Measurements from ENCODE around the gene COG1. TPM values are rescaled to one million over a fixed set of nuclear protein-coding genes. Genes with fewer than 3 reads are reported as not detected.

The COG1 gene
- polyA plus RNA-seq, 1 donor (not counting 4 experiments of a cell fraction or from before 2014, with no cell fraction given): 16.4 TPM

DNA sequence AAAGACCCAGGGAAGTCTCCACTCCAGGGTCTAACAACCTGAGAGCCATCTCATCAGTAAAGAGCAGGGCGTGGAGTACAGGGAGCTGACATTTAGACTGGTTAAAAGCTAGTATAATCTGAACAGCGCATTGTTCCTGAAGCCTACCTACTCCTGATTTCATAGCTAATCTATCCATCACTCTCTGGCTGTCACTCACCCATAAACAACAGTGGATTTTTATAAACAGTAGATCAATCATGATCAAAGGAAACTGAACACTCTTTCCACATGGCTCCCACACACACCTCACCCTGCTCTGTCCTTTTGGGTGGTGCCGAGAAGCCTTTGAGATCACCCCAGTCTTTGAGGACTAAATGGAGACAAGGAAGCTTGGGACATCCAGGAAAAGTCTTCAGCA lies 13.0 kb upstream of the COG1 start:
- Histone ChIP-seq H2AFZ (ENCODE audit: control insufficient read depth, low read length) (no peak overlapping the region), H4K20me1 (ENCODE audit: control insufficient read depth, extremely low read depth, insufficient read depth, low read length) (peaks cover 3% of the 10 kb centered on the region), H3K27me3 (ENCODE audit: control insufficient read depth, extremely low read depth, insufficient read depth, low read length) (no peaks in the 10 kb centered on the region), H3K79me2 (ENCODE audit: control insufficient read depth, insufficient read depth, low read length) (no peaks in the 10 kb centered on the region), H3K9me3 (ENCODE audit: control insufficient read depth, low read depth, low read length) (no peaks in the 10 kb centered on the region), H3K4me1 (ENCODE audit: control insufficient read depth, extremely low read depth, insufficient read depth, low read length) (no peaks in the 10 kb centered on the region), H3K27ac (ENCODE audit: control insufficient read depth, insufficient read depth, low read length) (no peak overlapping the region), H3K4me3 (ENCODE audit: control insufficient read depth in 2 of 3, extremely low read depth in 1 of 3, insufficient read depth in 2 of 3, low read depth in 1 of 3, low read length in 3 of 3) (no peak overlapping the region), H3K9ac (ENCODE audit: control insufficient read depth, extremely low read depth, insufficient read depth, low read length) (no peak overlapping the region), H3K4me2 (ENCODE audit: control insufficient read depth, extremely low read depth, insufficient read depth, low read depth, low read length) (no peak overlapping the region), H3K36me3 (ENCODE audit: control insufficient read depth in 2 of 2, extremely low read depth in 1 of 2, insufficient read depth in 2 of 2, low read length in 2 of 2) (no peaks in the 10 kb centered on the region), H3K9me1 (ENCODE audit: control insufficient read depth, extremely low read depth, insufficient read depth, low read length) (no peaks in the 10 kb centered on the region)
- dilution Hi-C loops (cut with MboI; ENCODE audit: extremely low pct_ligation_motif_present, low sequenced_read_pairs): no loop called here
- no peak for TF ChIP-seq EZH2 (IDR thresholded peaks at IDR 0.05; ENCODE audit: low read length)
- TF ChIP-seq, protein P1, sequence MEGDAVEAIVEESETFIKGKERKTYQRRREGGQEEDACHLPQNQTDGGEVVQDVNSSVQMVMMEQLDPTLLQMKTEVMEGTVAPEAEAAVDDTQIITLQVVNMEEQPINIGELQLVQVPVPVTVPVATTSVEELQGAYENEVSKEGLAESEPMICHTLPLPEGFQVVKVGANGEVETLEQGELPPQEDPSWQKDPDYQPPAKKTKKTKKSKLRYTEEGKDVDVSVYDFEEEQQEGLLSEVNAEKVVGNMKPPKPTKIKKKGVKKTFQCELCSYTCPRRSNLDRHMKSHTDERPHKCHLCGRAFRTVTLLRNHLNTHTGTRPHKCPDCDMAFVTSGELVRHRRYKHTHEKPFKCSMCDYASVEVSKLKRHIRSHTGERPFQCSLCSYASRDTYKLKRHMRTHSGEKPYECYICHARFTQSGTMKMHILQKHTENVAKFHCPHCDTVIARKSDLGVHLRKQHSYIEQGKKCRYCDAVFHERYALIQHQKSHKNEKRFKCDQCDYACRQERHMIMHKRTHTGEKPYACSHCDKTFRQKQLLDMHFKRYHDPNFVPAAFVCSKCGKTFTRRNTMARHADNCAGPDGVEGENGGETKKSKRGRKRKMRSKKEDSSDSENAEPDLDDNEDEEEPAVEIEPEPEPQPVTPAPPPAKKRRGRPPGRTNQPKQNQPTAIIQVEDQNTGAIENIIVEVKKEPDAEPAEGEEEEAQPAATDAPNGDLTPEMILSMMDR (optimal IDR thresholded peaks at IDR 0.05 in 1 of 3, IDR thresholded peaks at IDR 0.05 in 1 of 3, conservative IDR thresholded peaks at IDR 0.05 in 1 of 3; ENCODE audit: extremely low read depth in 1 of 3, insufficient read depth in 2 of 3, low read length in 3 of 3): no peak
- DNase-seq (ENCODE audit: low read depth, low spot score) (no peak), FAIRE-seq (no peak)

DNA sequence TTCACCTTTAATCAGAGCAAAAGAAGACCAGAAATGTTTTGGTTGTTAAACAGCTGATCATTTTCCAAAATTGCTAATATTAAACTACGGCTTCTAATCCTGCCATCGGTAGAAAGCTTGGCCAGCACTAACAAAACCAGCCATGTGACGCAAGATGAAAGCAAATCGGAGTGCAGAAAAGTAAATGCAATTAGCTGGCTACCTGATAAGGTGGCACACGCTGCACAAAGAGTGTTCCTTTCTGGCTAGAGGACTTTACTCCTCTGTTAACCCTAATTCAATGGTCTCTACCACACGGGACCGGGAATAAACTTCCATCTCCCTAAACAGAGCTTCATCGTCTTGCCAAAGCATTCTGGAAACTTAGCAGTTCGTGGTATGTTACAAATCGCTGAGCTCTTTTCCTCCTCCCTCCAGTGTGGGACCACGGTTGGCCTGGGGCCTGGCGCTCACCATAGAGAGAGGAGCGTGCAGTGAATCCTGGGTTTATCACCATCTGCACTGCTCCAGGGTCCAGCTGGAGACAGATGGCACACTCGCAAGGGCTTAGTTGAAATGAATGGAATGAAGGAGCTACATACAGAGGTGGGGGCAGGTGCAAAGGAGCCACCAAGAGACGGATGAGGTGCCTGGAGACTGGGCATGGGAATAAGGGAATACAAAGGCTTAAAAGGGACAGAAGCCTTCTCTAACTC lies 10.1 kb upstream of the COG1 start:
- no peak for DNase-seq (ENCODE audit: low read depth, low spot score)
- no peak overlapping the region for H3K27ac ChIP-seq (ENCODE audit: control insufficient read depth, insufficient read depth, low read length)
- no peaks in the 10 kb centered on the region for H4K20me1 ChIP-seq (ENCODE audit: control insufficient read depth, extremely low read depth, insufficient read depth, low read length)
- no peaks in the 10 kb centered on the region for H3K36me3 ChIP-seq (ENCODE audit: control insufficient read depth in 2 of 2, extremely low read depth in 1 of 2, insufficient read depth in 2 of 2, low read length in 2 of 2)
- H3K27me3 ChIP-seq (ENCODE audit: control insufficient read depth, extremely low read depth, insufficient read depth, low read length): no peaks in the 10 kb centered on the region
- H3K9ac ChIP-seq (ENCODE audit: control insufficient read depth, extremely low read depth, insufficient read depth, low read length): no peak overlapping the region
- H3K4me3 ChIP-seq (ENCODE audit: control insufficient read depth in 2 of 3, extremely low read depth in 1 of 3, insufficient read depth in 2 of 3, low read depth in 1 of 3, low read length in 3 of 3): no peak overlapping the region
- no peak overlapping the region for H2AFZ ChIP-seq (ENCODE audit: control insufficient read depth, low read length)
- H3K79me2 ChIP-seq (ENCODE audit: control insufficient read depth, insufficient read depth, low read length): no peaks in the 10 kb centered on the region
- H3K9me3 ChIP-seq (ENCODE audit: control insufficient read depth, low read depth, low read length): no peaks in the 10 kb centered on the region
- dilution Hi-C loops (cut with MboI; ENCODE audit: extremely low pct_ligation_motif_present, low sequenced_read_pairs): no loop called here
- no peaks in the 10 kb centered on the region for H3K4me1 ChIP-seq (ENCODE audit: control insufficient read depth, extremely low read depth, insufficient read depth, low read length)
- no peak for TF ChIP-seq EZH2 (IDR thresholded peaks at IDR 0.05; ENCODE audit: low read length)
- TF ChIP-seq, protein P1 (optimal IDR thresholded peaks at IDR 0.05 in 1 of 3, IDR thresholded peaks at IDR 0.05 in 1 of 3, conservative IDR thresholded peaks at IDR 0.05 in 1 of 3; ENCODE audit: extremely low read depth in 1 of 3, insufficient read depth in 2 of 3, low read length in 3 of 3): no peak
- no peak for FAIRE-seq
- no peak overlapping the region for H3K4me2 ChIP-seq (ENCODE audit: control insufficient read depth, extremely low read depth, insufficient read depth, low read depth, low read length)
- no peaks in the 10 kb centered on the region for H3K9me1 ChIP-seq (ENCODE audit: control insufficient read depth, extremely low read depth, insufficient read depth, low read length)
